RWPE2 (cell line): ENCODE measurements around the gene CCDC18.
"Not testable (repeated sequence)": the region's sequence is repeated elsewhere in the genome, so short reads cannot be mapped to it uniquely, and the experiment has no call there.

Experiments
- ATAC-seq: fragments of 200-7000 bp; cut with Tn5 transposase; 3 replicates; pipeline ENCODE4 v1.9.1; 2021; ENCODE audit warnings: low read depth
- DNase-seq: peaks from one replicate; pipeline ENCODE4 v3.0.0-alpha.2; 2020; ENCODE audit warnings: low spot score
- H3K27ac ChIP-seq: fragments of 450-650 bp; 2 replicates; pipeline ENCODE4 v1.5.1; 2017; ENCODE audit warnings: mild to moderate bottlenecking; ENCODE audit not compliant: poor library complexity, severe bottlenecking
- H3K27me3 ChIP-seq: fragments of 250-450 bp; sonication (Bioruptor Pico); 2 replicates; pipeline ENCODE4 v1.5.1; 2021; ENCODE audit warnings: mild to moderate bottlenecking, moderate library complexity; ENCODE audit not compliant: insufficient read depth, poor library complexity, severe bottlenecking
- H3K36me3 ChIP-seq: fragments of 250-450 bp; sonication (Bioruptor Pico); 2 replicates; pipeline ENCODE4 v1.5.1; 2020; ENCODE audit warnings: low read depth, mild to moderate bottlenecking, moderate library complexity
- H3K4me1 ChIP-seq: fragments of 250-450 bp; sonication (Bioruptor Pico); 2 replicates; pipeline ENCODE4 v1.5.1; 2021; ENCODE audit warnings: mild to moderate bottlenecking, moderate library complexity; ENCODE audit not compliant: insufficient read depth, poor library complexity, severe bottlenecking
- H3K4me3 ChIP-seq: fragments of 250-450 bp; sonication (Bioruptor Pico); 2 replicates; pipeline ENCODE4 v1.5.1; 2021; ENCODE audit warnings: mild to moderate bottlenecking, moderate library complexity; ENCODE audit not compliant: severe bottlenecking
- H3K9me3 ChIP-seq: fragments of 250-450 bp; sonication (Bioruptor Pico); 2 replicates; pipeline ENCODE4 v1.5.1; 2021; ENCODE audit warnings: mild to moderate bottlenecking, moderate library complexity; ENCODE audit not compliant: severe bottlenecking
- TF ChIP-seq, protein P1 (sequence below): fragments of 450-650 bp; IDR thresholded peaks from one replicate; pipeline ENCODE4 v1.5.1; 2017; ENCODE audit warnings: mild to moderate bottlenecking, moderate library complexity; ENCODE audit not compliant: poor library complexity, severe bottlenecking

The CCDC18 gene

DNA sequence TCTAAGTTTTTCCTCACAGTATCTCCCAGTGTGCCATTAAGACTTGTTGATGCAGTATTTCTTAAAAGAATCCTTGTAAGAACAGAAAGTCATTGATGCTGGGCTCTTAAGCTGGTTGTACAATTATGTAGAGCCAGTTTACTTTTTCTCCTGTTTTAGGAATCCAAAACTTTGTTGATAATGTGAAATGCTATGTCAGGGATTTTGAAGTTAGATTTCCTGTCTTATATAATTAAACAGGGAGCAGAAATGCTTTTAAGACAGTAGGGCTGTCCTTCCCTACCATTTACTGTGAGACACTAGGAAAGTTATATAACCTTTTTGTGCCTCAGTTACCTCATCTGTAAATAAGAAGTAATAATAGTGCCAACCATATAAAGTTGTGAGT lies 26.0 kb downstream of the CCDC18 start:
- no peaks in the 10 kb centered on the region for H3K27me3 ChIP-seq
- no peak for ATAC-seq
- H3K9me3 ChIP-seq = no peaks in the 10 kb centered on the region
- no peak overlapping the region for H3K27ac ChIP-seq
- DNase-seq = no peak
- H3K4me1 ChIP-seq = no peaks in the 10 kb centered on the region
- H3K4me3 ChIP-seq = no peak overlapping the region
- H3K36me3 ChIP-seq = peaks cover 91% of the 10 kb centered on the region
- TF ChIP-seq, protein P1, sequence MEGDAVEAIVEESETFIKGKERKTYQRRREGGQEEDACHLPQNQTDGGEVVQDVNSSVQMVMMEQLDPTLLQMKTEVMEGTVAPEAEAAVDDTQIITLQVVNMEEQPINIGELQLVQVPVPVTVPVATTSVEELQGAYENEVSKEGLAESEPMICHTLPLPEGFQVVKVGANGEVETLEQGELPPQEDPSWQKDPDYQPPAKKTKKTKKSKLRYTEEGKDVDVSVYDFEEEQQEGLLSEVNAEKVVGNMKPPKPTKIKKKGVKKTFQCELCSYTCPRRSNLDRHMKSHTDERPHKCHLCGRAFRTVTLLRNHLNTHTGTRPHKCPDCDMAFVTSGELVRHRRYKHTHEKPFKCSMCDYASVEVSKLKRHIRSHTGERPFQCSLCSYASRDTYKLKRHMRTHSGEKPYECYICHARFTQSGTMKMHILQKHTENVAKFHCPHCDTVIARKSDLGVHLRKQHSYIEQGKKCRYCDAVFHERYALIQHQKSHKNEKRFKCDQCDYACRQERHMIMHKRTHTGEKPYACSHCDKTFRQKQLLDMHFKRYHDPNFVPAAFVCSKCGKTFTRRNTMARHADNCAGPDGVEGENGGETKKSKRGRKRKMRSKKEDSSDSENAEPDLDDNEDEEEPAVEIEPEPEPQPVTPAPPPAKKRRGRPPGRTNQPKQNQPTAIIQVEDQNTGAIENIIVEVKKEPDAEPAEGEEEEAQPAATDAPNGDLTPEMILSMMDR = no peak

DNA sequence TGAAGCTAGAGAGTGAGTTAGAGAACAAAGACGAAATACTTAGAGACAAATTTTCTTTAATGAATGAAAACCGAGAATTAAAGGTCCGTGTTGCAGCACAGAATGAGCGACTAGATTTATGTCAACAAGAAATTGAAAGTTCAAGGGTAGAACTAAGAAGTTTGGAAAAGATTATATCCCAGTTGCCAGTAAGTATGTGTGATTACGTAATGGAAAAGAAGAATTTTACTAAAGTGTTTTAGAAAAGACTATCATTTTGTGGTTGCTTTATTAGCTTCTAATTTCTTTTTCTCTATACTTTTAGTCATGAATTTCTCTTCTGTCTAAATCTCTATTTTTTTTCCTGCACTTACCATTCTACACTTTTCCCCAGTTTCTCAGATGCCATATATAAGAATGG lies 26.7 kb downstream of the CCDC18 start:
- Histone ChIP-seq H3K9me3 (no peaks in the 10 kb centered on the region), H3K4me3 (no peak overlapping the region), H3K27ac (no peak overlapping the region), H3K36me3 (peaks cover 91% of the 10 kb centered on the region), H3K27me3 (no peaks in the 10 kb centered on the region), H3K4me1 (no peaks in the 10 kb centered on the region)
- no peak for DNase-seq
- TF ChIP-seq, protein P1 = no peak
- ATAC-seq = no peak

DNA sequence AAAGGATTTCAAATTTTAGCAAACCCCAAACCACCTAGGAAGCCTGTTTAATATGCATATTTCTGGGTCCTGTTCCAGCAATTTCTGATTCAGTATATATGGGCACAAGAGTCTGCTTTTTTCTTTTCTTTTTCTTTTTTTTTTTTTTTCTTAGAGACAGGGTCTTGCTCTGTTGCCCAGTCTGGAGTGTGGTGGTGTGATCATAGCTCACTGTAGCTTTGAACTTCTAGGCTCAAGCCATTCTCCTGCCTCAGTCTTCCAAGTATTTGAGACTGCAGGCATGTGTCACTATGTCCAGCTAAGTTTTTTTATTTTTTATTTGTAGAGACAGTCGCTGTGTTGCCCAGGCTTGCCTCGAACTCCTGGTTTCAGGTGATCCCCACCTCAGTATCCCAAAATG lies 34.8 kb downstream of the CCDC18 start:
- ATAC-seq = no peak
- Histone ChIP-seq H3K27me3 (no peaks in the 10 kb centered on the region), H3K36me3 (peaks cover 87% of the 10 kb centered on the region), H3K4me1 (no peaks in the 10 kb centered on the region), H3K4me3 (no peak overlapping the region), H3K9me3 (no peaks in the 10 kb centered on the region), H3K27ac (no peak overlapping the region)
- TF ChIP-seq, protein P1 = no peak
- DNase-seq = no peak

DNA sequence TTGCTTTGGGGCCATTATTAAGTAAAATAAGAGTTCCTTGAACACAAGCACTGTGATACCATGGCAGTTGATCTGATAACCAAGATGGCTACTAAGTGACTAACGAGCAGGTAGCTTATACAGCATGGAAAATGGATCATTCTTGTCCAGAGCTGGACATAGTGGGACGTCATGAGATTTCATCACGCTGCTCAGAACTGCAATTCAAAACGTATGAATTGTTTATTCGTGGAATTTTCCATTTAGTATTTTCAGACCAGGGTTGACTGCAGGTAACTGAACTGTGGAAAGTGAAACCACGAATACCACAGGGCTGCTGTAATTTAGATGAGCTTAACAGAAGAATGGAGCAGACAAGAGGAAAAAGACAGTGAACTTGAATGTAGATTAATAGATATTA lies 38.9 kb downstream of the CCDC18 start:
- DNase-seq (no peak), ATAC-seq (no peak)
- Histone ChIP-seq H3K9me3 (no peaks in the 10 kb centered on the region), H3K36me3 (peaks cover 86% of the 10 kb centered on the region), H3K4me1 (peaks cover 16% of the 10 kb centered on the region), H3K4me3 (no peak overlapping the region), H3K27me3 (no peaks in the 10 kb centered on the region), H3K27ac (no peak overlapping the region)
- TF ChIP-seq, protein P1 = no peak

DNA sequence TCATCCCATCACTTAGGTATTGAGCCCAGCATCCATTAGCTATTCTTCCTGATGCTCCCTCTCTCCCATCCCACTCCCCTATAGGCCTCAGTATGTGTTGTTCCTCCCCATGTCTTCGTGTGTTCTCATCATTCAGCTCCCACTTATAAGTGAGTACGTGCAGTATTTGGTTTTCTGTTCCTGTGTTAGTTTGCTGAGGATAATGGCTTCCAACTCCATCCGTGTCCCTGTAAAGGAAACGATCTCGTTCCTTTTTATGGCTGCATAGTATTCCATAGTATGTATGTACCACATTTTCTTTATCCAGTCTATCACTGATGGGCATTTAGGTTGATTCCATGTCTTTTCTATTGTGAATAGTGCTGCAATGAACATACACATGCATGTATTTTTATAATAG lies 40.2 kb downstream of the CCDC18 start:
- not testable (repeated sequence) for H3K27ac ChIP-seq, ATAC-seq, H3K9me3 ChIP-seq, DNase-seq, H3K27me3 ChIP-seq, H3K4me3 ChIP-seq
- peaks cover 87% of the 10 kb centered on the region for H3K36me3 ChIP-seq
- H3K4me1 ChIP-seq = peaks cover 16% of the 10 kb centered on the region
